Measurements from ENCODE around the gene GOLIM4.

GRCh38 chr3:168051531-168052471 is 43.9 kb downstream of the GOLIM4 start:
- TF ChIP-seq CTCF (IDR thresholded peaks at IDR 0.05) (no peak), IRF3 (IDR thresholded peaks at IDR 0.05; ENCODE audit: low read depth, low read length) (no peak), TCF12 (IDR thresholded peaks at IDR 0.05) (no peak), GABPA (IDR thresholded peaks at IDR 0.05; ENCODE audit: low read depth) (no peak), RFX5 (IDR thresholded peaks at IDR 0.05; ENCODE audit: low read length) (no peak), POLR2AphosphoS5 (IDR thresholded peaks at IDR 0.05; ENCODE audit: low read depth, low read length) (no peak), EZH2phosphoT487 (IDR thresholded peaks at IDR 0.05; ENCODE audit: borderline replicate concordance, low read depth) (no peak), EP300 (IDR thresholded peaks at IDR 0.05; ENCODE audit: borderline replicate concordance in 1 of 2, low read depth in 1 of 2, low read length in 1 of 2) (no peak), PBX3 (IDR thresholded peaks at IDR 0.05) (no peak), TAF1 (IDR thresholded peaks at IDR 0.05; ENCODE audit: borderline replicate concordance, low read depth, low read length) (no peak)
